DOHH2 (cell line): Measurements from ENCODE around the gene MYO1A.

Experiments
- H3F3A ChIP-seq: fragments of 200-600 bp; sonication (generic), shearing (Covaris generic); 2 replicates; pipeline ENCODE4 v1.6.0; 2016; ENCODE audit warnings: antibody characterized with exemption, mild to moderate bottlenecking; ENCODE audit not compliant: control insufficient read depth, insufficient read depth
- H3K27ac ChIP-seq: fragments of 200-600 bp; sonication (generic); 2 replicates; pipeline ENCODE4 v1.5.1; 2014; ENCODE audit warnings: low read depth, mild to moderate bottlenecking, low read length, moderate library complexity
- H3K27me3 ChIP-seq: fragments of 200-600 bp; sonication (generic); 2 replicates; pipeline ENCODE4 v1.6.1; 2014; ENCODE audit warnings: mild to moderate bottlenecking, low read length, mixed read lengths; ENCODE audit not compliant: control insufficient read depth
- H3K36me3 ChIP-seq: fragments of 200-600 bp; sonication (generic); 2 replicates; pipeline ENCODE4 v1.6.1; 2014; ENCODE audit warnings: mild to moderate bottlenecking, low read length, moderate library complexity, mixed read lengths; ENCODE audit not compliant: control insufficient read depth
- H3K4me1 ChIP-seq: fragments of 200-600 bp; sonication (generic); 2 replicates; pipeline ENCODE4 v1.6.1; 2014; ENCODE audit warnings: mild to moderate bottlenecking, low read length, mixed read lengths; ENCODE audit not compliant: control insufficient read depth
- H3K4me2 ChIP-seq: fragments of 200-600 bp; sonication (generic); 2 replicates; pipeline ENCODE4 v1.6.0; 2014; ENCODE audit warnings: mild to moderate bottlenecking, low read length, moderate library complexity
- H3K4me3 ChIP-seq: fragments of 200-600 bp; sonication (generic); 2 replicates; pipeline ENCODE4 v1.5.1; 2014; ENCODE audit warnings: mild to moderate bottlenecking, low read length, mixed read lengths
- H3K79me2 ChIP-seq: fragments of 200-600 bp; sonication (generic); 2 replicates; pipeline ENCODE4 v1.6.1; 2014; ENCODE audit warnings: mild to moderate bottlenecking, low read length, mixed read lengths; ENCODE audit not compliant: control insufficient read depth
- H3K9me2 ChIP-seq: fragments of 200-600 bp; sonication (generic); replicated peaks from 2 replicates; pipeline ENCODE4 v1.6.1; 2014; ENCODE audit warnings: mild to moderate bottlenecking, low read length, mixed read lengths; ENCODE audit not compliant: control insufficient read depth
- H3K9me3 ChIP-seq: fragments of 200-600 bp; sonication (generic); 2 replicates; pipeline ENCODE4 v1.6.1; 2014; ENCODE audit warnings: antibody characterized with exemption, low read length, mixed read lengths; ENCODE audit not compliant: control insufficient read depth, insufficient read depth
- H4K20me1 ChIP-seq: fragments of 200-600 bp; sonication (generic); 2 replicates; pipeline ENCODE4 v1.6.0; 2014; ENCODE audit warnings: low read depth, mild to moderate bottlenecking, antibody characterized with exemption, low read length, moderate library complexity; ENCODE audit not compliant: control insufficient read depth, insufficient read depth
- EZH2phosphoT487 ChIP-seq: fragments of 200-600 bp; sonication (generic); IDR thresholded peaks from 2 replicates; pipeline ENCODE4 v1.6.1; 2017; ENCODE audit warnings: borderline replicate concordance, mild to moderate bottlenecking, antibody characterized with exemption, low read length, moderate library complexity, mixed read lengths
- TF ChIP-seq, protein P1 (sequence below): fragments of 200-600 bp; sonication (generic); IDR thresholded peaks from one replicate; pipeline ENCODE4 v1.5.1; 2014; ENCODE audit warnings: antibody characterized with exemption, mild to moderate bottlenecking, low read depth, low read length; ENCODE audit not compliant: poor library complexity, severe bottlenecking

The MYO1A gene

DNA sequence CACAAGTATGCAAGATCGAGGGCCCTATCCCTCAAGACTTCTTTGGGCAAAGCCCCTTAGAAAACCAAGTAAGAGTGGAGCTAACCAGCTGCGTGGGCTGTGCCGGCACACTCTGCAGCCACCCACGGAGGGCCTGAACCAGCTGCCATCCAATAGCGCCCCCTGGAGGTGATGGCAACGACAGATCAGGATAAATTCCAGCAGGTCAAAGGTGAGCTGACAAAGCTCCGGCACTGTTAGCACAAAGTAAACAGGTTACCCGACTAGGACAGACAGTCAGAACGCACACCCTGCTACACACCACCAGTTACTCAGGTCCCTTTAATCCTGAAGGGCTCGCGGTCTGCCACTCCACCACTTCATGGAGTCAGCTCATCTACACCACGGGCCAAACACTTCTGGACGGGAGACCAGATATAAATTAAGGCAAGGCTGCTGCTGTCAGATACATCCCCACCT is 48.5 kb downstream of the MYO1A start:
- H3K36me3 ChIP-seq = peaks cover 54% of the 10 kb centered on the region
- H3K4me2 ChIP-seq = no peak overlapping the region
- H3F3A ChIP-seq = 0 out of 2 replicates have a peak, but pooled peaks cover 3% of the 10 kb centered on the region
- TF ChIP-seq, protein P1, sequence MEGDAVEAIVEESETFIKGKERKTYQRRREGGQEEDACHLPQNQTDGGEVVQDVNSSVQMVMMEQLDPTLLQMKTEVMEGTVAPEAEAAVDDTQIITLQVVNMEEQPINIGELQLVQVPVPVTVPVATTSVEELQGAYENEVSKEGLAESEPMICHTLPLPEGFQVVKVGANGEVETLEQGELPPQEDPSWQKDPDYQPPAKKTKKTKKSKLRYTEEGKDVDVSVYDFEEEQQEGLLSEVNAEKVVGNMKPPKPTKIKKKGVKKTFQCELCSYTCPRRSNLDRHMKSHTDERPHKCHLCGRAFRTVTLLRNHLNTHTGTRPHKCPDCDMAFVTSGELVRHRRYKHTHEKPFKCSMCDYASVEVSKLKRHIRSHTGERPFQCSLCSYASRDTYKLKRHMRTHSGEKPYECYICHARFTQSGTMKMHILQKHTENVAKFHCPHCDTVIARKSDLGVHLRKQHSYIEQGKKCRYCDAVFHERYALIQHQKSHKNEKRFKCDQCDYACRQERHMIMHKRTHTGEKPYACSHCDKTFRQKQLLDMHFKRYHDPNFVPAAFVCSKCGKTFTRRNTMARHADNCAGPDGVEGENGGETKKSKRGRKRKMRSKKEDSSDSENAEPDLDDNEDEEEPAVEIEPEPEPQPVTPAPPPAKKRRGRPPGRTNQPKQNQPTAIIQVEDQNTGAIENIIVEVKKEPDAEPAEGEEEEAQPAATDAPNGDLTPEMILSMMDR = peak; percentile 93
- TF ChIP-seq EZH2phosphoT487 = no peak
- H3K4me3 ChIP-seq = no peak overlapping the region
- peaks cover 62% of the 10 kb centered on the region for H3K79me2 ChIP-seq
- H3K9me3 ChIP-seq = no peaks in the 10 kb centered on the region
- H3K27me3 ChIP-seq = no peaks in the 10 kb centered on the region
- peaks cover 10% of the 10 kb centered on the region for H3K4me1 ChIP-seq
- no peaks in the 10 kb centered on the region for H3K9me2 ChIP-seq
- H3K27ac ChIP-seq = no peak overlapping the region
- peaks cover 10% of the 10 kb centered on the region; the same call in 1 of the 2 replicates for H4K20me1 ChIP-seq

DNA sequence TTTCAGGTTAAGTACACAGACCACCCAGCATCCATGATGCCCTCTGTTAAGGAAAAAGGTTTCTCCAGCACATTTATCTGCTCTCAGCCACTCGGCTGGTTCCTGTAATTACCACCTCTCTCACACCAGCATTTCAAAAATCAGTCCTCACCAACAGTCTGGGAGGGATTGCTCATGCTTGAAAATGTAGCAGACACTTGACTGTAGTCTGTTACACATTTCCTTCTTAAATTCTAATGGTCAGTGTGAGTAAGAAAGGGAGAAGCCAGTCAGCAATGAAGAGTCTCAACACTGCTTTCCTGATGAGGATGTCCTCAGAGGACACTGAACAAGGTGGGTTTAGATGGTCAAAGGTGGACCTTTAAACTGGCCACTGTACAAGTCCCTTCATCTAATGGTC is 49.5 kb downstream of the MYO1A start:
- no peak overlapping the region for H3K27ac ChIP-seq
- H3K4me2 ChIP-seq = no peak overlapping the region
- no peaks in the 10 kb centered on the region for H3F3A ChIP-seq
- H3K79me2 ChIP-seq = peaks cover 55% of the 10 kb centered on the region
- H3K4me1 ChIP-seq = peaks cover 6% of the 10 kb centered on the region
- H3K36me3 ChIP-seq = peaks cover 51% of the 10 kb centered on the region
- peaks cover 10% of the 10 kb centered on the region; the same call in 1 of the 2 replicates for H4K20me1 ChIP-seq
- H3K4me3 ChIP-seq = no peak overlapping the region
- no peaks in the 10 kb centered on the region for H3K27me3 ChIP-seq
- H3K9me2 ChIP-seq = no peaks in the 10 kb centered on the region
- TF ChIP-seq, protein P1 = no peak
- no peak for TF ChIP-seq EZH2phosphoT487
- H3K9me3 ChIP-seq = no peaks in the 10 kb centered on the region

DNA sequence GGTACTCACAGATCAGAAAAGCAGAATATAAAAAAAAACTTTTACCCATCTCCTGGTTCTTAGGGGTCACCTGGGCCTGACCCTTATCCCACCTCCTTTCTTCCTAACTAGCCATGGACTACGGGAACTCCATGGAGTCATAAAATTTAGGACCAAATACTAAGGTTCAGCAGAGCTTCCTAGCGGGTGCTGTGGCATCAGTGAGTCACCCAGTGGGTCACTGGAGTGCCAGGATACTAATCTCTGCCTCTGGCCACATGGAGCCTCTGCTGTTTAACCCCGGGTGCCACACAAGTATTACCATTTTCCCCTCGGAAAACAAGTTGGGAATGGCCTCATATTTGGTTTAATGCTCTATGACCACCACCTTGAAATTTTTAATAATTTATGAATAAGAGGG is 50.5 kb downstream of the MYO1A start:
- H3K9me3 ChIP-seq = no peaks in the 10 kb centered on the region
- no peak overlapping the region for H3K27ac ChIP-seq
- H3K4me1 ChIP-seq = no peaks in the 10 kb centered on the region; the same call in 1 of the 2 replicates
- H3K9me2 ChIP-seq = no peaks in the 10 kb centered on the region
- H4K20me1 ChIP-seq = peaks cover 10% of the 10 kb centered on the region; the same call in 1 of the 2 replicates
- no peak overlapping the region for H3K4me2 ChIP-seq
- no peak for TF ChIP-seq EZH2phosphoT487
- TF ChIP-seq, protein P1 = no peak
- peaks cover 46% of the 10 kb centered on the region for H3K36me3 ChIP-seq
- no peaks in the 10 kb centered on the region for H3F3A ChIP-seq
- no peak overlapping the region for H3K4me3 ChIP-seq
- H3K79me2 ChIP-seq = peaks cover 45% of the 10 kb centered on the region
- H3K27me3 ChIP-seq = no peaks in the 10 kb centered on the region

DNA sequence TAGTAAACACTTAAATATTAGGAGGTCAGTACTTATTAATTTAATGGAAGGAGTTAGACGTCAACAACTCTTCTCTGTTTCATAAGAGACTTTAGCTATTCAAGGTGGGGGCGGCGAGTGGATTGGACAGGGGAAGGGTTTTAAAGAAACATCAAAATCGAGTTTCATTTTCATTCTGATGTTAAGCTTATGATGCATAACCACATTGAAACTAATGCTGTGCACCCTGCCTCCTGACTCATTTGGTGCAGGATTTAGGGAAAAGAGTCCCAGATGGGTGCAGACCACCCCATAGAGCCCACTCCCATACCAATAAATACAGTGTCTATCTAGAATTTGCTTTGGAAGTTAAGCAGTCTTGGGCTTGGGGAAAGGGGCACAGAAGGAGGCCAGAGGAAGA is 50.9 kb downstream of the MYO1A start:
- TF ChIP-seq EZH2phosphoT487 = no peak
- TF ChIP-seq, protein P1 = no peak
- H4K20me1 ChIP-seq = peaks cover 10% of the 10 kb centered on the region; the same call in 1 of the 2 replicates
- no peaks in the 10 kb centered on the region; the same call in 1 of the 2 replicates for H3K4me1 ChIP-seq
- no peak overlapping the region for H3K4me3 ChIP-seq
- no peak overlapping the region for H3K4me2 ChIP-seq
- no peak overlapping the region for H3K27ac ChIP-seq
- H3K79me2 ChIP-seq = peaks cover 41% of the 10 kb centered on the region
- peaks cover 41% of the 10 kb centered on the region for H3K36me3 ChIP-seq
- no peaks in the 10 kb centered on the region for H3K9me2 ChIP-seq
- H3K9me3 ChIP-seq = no peaks in the 10 kb centered on the region
- no peaks in the 10 kb centered on the region for H3K27me3 ChIP-seq
- no peaks in the 10 kb centered on the region for H3F3A ChIP-seq
